Measurements from ENCODE around the gene LAYN.

LAYN gene

DNA sequence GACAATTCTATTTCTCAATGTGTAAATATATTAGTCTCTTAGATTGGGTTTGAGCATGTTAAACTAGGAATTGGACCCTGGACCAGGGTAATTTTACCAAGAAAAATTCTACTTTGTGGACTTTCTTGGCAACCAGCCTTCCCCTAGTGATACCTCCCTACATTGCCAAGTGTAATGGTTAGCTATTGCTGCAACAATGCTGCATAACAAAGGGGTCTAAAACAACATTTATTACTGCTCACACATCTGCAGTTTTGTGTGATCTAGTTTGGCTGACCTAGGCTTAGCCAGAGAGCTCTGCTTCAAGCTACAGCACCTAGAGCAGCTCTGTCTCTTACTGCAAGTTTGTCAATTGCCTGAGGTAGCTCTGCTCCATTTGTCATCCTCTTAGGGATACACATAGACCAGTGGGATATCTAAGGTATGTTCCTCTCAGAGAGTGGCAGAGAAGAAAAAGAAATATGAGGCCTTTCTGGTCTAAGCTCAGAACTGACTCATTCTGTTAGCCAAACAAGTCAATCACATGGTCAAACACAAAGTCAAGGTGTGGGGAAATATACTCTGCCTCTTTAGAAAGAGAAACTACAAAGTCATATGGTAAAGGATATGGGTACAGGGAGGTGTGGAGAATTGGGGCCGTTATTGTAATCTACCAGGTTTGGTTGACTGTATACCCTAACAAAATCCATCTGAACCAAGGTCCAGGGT, 2.0 kb upstream of the LAYN start:
- TF ChIP-seq CREB5 (CRISPR knock-in tag; IDR thresholded peaks at IDR 0.05; ENCODE audit: low read depth) (no peak), ESRRG (CRISPR knock-in tag; IDR thresholded peaks at IDR 0.05) (no peak), RARB (CRISPR knock-in tag; IDR thresholded peaks at IDR 0.05) (no peak), ARNTL (CRISPR knock-in tag; IDR thresholded peaks at IDR 0.05; ENCODE audit: borderline replicate concordance, low read depth) (no peak), OSR1 (CRISPR knock-in tag; IDR thresholded peaks at IDR 0.05) (no peak), PPARA (CRISPR knock-in tag; IDR thresholded peaks at IDR 0.05; ENCODE audit: borderline replicate concordance) (no peak), CSRNP3 (CRISPR knock-in tag; IDR thresholded peaks at IDR 0.05) (no peak), ZFP3 (CRISPR knock-in tag; IDR thresholded peaks at IDR 0.05) (no peak), ZC3H10 (CRISPR knock-in tag; IDR thresholded peaks at IDR 0.05) (no peak), SNAI2 (CRISPR knock-in tag; IDR thresholded peaks at IDR 0.05) (no peak), ZFP30 (CRISPR knock-in tag; IDR thresholded peaks at IDR 0.05) (no peak), ZNF565 (CRISPR knock-in tag; conservative IDR thresholded peaks at IDR 0.05; ENCODE audit: low read depth) (no peak), CSDC2 (CRISPR knock-in tag; IDR thresholded peaks at IDR 0.05) (no peak)
- TF ChIP-seq, protein P1, sequence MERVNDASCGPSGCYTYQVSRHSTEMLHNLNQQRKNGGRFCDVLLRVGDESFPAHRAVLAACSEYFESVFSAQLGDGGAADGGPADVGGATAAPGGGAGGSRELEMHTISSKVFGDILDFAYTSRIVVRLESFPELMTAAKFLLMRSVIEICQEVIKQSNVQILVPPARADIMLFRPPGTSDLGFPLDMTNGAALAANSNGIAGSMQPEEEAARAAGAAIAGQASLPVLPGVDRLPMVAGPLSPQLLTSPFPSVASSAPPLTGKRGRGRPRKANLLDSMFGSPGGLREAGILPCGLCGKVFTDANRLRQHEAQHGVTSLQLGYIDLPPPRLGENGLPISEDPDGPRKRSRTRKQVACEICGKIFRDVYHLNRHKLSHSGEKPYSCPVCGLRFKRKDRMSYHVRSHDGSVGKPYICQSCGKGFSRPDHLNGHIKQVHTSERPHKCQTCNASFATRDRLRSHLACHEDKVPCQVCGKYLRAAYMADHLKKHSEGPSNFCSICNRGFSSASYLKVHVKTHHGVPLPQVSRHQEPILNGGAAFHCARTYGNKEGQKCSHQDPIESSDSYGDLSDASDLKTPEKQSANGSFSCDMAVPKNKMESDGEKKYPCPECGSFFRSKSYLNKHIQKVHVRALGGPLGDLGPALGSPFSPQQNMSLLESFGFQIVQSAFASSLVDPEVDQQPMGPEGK (CRISPR knock-in tag; IDR thresholded peaks at IDR 0.05; ENCODE audit: borderline replicate concordance) = no peak
- no peak for ATAC-seq

DNA sequence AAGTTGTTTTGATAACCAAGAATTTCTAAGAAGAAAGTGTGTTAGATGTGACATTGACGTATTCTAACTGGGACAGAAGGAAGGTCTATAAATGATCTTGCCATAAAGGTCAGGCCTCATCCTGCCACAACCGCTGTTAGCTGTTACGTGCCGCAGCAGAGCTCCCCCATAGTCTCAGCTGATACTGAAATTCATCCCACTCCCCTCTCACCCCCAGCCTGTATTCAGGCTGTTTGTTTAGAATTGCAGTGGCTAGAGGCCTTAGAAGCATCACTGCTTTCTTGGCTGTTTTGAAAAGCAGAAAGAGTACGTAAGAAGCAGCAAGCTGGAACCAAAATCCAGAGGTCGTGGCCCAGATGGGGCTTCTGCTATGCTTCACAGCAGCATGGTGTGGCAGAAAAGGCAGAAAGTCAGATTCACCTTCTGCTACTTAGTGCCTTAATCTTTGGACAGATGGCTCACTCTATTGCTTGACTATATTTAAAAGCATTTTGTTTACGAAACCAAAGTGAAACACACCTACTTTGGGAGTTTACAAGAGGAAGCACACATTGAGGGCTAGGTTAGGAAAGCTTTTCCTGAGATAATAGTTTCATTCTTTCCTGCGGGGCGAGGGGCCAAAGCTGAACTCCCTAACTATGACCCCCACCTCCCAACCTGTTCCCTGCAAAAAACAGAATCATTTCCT, 950 bp upstream of the LAYN start:
- no peak for ATAC-seq
- TF ChIP-seq ARNTL (CRISPR knock-in tag; IDR thresholded peaks at IDR 0.05; ENCODE audit: borderline replicate concordance, low read depth) (no peak), TOX (CRISPR knock-in tag; IDR thresholded peaks at IDR 0.05; ENCODE audit: borderline replicate concordance) (no peak), PPARA (CRISPR knock-in tag; IDR thresholded peaks at IDR 0.05; ENCODE audit: borderline replicate concordance) (no peak)

DNA sequence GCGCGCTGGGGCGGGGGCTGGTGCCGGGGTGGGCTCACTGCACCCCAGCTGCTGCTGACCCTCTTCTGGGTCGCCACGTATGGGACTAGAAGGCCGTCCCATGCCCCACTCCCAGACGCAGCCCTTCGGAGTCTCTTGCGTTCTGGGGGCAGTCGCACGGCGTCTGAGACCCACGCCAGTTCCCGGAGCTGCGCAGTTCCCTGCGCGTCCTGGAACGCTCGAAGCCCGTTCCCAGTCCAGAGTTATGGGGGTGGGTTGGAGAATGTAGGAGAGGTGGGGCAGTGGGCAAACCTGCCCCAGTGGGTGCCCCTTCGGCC, 375 bp downstream of the LAYN start:
- peak; percentile 17 for ATAC-seq
- no peak for TF ChIP-seq ZC3H10 (CRISPR knock-in tag; IDR thresholded peaks at IDR 0.05)
- no peak for TF ChIP-seq CREB5 (CRISPR knock-in tag; IDR thresholded peaks at IDR 0.05; ENCODE audit: low read depth)
- TF ChIP-seq ARNTL (CRISPR knock-in tag; IDR thresholded peaks at IDR 0.05; ENCODE audit: borderline replicate concordance, low read depth) = no peak
- TF ChIP-seq ZNF8 (CRISPR knock-in tag; IDR thresholded peaks at IDR 0.05) = no peak
- no peak for TF ChIP-seq CSDC2 (CRISPR knock-in tag; IDR thresholded peaks at IDR 0.05)
- TF ChIP-seq BACH2 (CRISPR knock-in tag; IDR thresholded peaks at IDR 0.05; ENCODE audit: borderline replicate concordance) = no peak
- no peak for TF ChIP-seq PPARA (CRISPR knock-in tag; IDR thresholded peaks at IDR 0.05; ENCODE audit: borderline replicate concordance)
- TF ChIP-seq GLIS3 (CRISPR knock-in tag; IDR thresholded peaks at IDR 0.05) = no peak
- TF ChIP-seq CSRNP3 (CRISPR knock-in tag; IDR thresholded peaks at IDR 0.05) = no peak
- TF ChIP-seq, protein P1 (CRISPR knock-in tag; IDR thresholded peaks at IDR 0.05; ENCODE audit: borderline replicate concordance) = no peak
